ENCODE results near the gene FOXP1. TPM values are rescaled to one million over a fixed set of nuclear protein-coding genes. Genes with fewer than 3 reads are reported as not detected.

FOXP1 gene
- total RNA-seq, 4 donors from 2014 or later, result 103 to 173 (median 140) TPM

DNA sequence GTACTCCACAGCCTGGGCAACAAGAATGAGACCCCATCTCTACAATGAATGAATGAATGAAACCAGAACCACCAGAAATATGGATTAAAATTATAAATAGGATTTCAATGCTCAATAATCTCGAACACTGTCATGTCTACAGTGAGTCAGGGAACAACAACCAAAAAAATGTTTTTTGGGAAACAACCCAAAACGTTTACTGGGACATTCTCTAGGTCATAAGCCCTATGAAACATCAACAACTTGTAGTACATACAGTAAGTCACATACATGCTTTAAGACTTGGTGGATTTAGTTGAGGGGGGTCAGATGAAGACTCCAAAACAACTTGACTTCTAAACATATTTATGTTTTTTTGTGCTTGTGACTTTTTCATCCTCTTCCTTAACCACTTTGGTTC lies 511.2 kb downstream of the FOXP1 start:
- Histone ChIP-seq H3K27ac (no peak overlapping the region), H3K36me3 (no peaks in the 10 kb centered on the region), H3K4me1 (peaks cover 0 to 29% (median 3%) of the 10 kb centered on the region in 4 donors), H3K27me3 (no peaks in the 10 kb centered on the region), H3K4me3 (no peak overlapping the region), H3K9me3 (no peaks in the 10 kb centered on the region)
- DNase-seq, result no peak
- TF ChIP-seq POLR2A (IDR thresholded peaks at IDR 0.05) (no peak), CTCF (IDR thresholded peaks at IDR 0.05) (no peak)

GRCh38 chr3:71070497-71071463 lies 512.7 kb downstream of the FOXP1 start:
- DNase-seq, result no peak
- H3K27me3 ChIP-seq, result no peaks in the 10 kb centered on the region
- no peaks in the 10 kb centered on the region for H3K9me3 ChIP-seq
- H3K4me3 ChIP-seq, result no peak overlapping the region
- no peaks in the 10 kb centered on the region for H3K36me3 ChIP-seq
- TF ChIP-seq CTCF (IDR thresholded peaks at IDR 0.05) (no peak), POLR2A (IDR thresholded peaks at IDR 0.05) (no peak)
- peak overlapping the region in 2 of 4 donors; percentile 18 to 44 for H3K27ac ChIP-seq
- peaks cover 0 to 37% (median 10%) of the 10 kb centered on the region in 4 donors for H3K4me1 ChIP-seq

DNA sequence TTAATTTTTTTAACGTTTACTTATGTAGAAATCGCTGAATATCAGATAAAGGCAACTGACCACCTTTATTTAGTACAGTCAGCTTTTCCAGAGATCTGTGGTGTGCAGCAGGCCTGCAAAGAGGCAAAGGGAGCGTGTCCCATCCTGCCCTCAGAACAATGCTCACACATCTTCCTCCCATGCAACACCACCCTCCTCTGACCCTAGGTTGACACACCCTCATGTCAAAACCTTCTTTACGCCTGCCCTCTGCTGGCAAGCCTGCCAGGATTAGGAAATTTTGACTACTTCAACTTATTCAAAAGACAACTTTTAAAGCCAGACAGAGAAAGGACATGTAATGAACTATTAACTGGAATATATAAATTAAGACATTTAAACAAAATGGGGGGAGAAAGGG lies 513.7 kb downstream of the FOXP1 start:
- peak in 2 of 3 donors; percentile 74 to 86 for DNase-seq
- H3K4me3 ChIP-seq, result no peak overlapping the region
- no peak for TF ChIP-seq POLR2A (IDR thresholded peaks at IDR 0.05)
- TF ChIP-seq CTCF (IDR thresholded peaks at IDR 0.05), result peak; percentile 37 to 54 (median 48)
- no peaks in the 10 kb centered on the region for H3K36me3 ChIP-seq
- peak overlapping the region in 2 of 4 donors; percentile 16 to 46 for H3K27ac ChIP-seq
- H3K9me3 ChIP-seq, result no peaks in the 10 kb centered on the region
- H3K27me3 ChIP-seq, result no peaks in the 10 kb centered on the region
- H3K4me1 ChIP-seq, result peaks cover 0 to 37% (median 10%) of the 10 kb centered on the region in 4 donors

GRCh38 chr3:71067977-71068654 lies 515.4 kb downstream of the FOXP1 start:
- H3K27me3 ChIP-seq, result no peaks in the 10 kb centered on the region
- peaks cover 0 to 41% (median 12%) of the 10 kb centered on the region in 4 donors for H3K4me1 ChIP-seq
- DNase-seq, result no peak
- peak overlapping the region in 3 of 4 donors; percentile 0 to 33 (median 32) for H3K27ac ChIP-seq
- H3K9me3 ChIP-seq, result no peaks in the 10 kb centered on the region
- H3K36me3 ChIP-seq, result no peaks in the 10 kb centered on the region
- TF ChIP-seq POLR2A (IDR thresholded peaks at IDR 0.05), result no peak
- no peak for TF ChIP-seq CTCF (IDR thresholded peaks at IDR 0.05)
- H3K4me3 ChIP-seq, result no peak overlapping the region

- H3K4me1 ChIP-seq, result peaks cover 0 to 54% (median 20%) of the 10 kb centered on the region in 4 donors
- no peaks in the 10 kb centered on the region for H3K36me3 ChIP-seq
- H3K27me3 ChIP-seq, result no peaks in the 10 kb centered on the region
- TF ChIP-seq POLR2A (IDR thresholded peaks at IDR 0.05) (no peak), CTCF (IDR thresholded peaks at IDR 0.05) (no peak)
- DNase-seq, result no peak
- no peaks in the 10 kb centered on the region for H3K9me3 ChIP-seq
- H3K27ac ChIP-seq, result peak overlapping the region; percentile 65 to 96 (median 94)
- H3K4me3 ChIP-seq, result no peak overlapping the region
Measured at GRCh38 chr3:71066849-71067261, 516.7 kb downstream of the FOXP1 start.
